ENCODE data around the gene KDM2B.

DNA sequence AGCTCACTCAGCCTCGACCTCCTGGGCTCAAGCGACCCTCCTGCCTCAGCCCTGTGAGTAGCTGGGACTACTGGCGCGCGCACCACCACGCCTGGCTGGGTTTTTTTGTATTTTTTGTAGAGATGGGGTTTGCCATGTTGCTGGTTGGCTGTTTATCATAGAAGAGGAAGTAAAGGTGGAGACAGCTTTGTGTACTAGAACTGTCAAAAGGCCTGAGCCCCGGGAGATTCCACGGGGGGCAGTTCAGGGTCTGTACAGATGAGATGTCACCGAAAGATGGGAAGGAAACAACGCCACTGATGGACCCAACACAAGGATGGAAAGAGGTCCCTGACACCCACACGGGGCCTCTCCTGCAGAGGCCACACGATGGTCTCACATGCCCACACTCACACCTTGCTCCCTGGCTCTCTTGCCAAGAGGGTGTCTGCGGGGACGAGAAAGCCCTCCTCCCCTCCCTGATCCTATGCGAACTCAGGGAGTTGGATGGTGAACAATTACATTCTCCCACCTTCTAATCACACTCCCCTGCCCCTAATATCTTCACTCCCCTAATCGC is 66.6 kb downstream of the KDM2B start:
- no peak for TF ChIP-seq EZH2 (IDR thresholded peaks at IDR 0.05; ENCODE audit: borderline replicate concordance, low read depth, low read length, severe bottlenecking)
- TF ChIP-seq, protein P1, sequence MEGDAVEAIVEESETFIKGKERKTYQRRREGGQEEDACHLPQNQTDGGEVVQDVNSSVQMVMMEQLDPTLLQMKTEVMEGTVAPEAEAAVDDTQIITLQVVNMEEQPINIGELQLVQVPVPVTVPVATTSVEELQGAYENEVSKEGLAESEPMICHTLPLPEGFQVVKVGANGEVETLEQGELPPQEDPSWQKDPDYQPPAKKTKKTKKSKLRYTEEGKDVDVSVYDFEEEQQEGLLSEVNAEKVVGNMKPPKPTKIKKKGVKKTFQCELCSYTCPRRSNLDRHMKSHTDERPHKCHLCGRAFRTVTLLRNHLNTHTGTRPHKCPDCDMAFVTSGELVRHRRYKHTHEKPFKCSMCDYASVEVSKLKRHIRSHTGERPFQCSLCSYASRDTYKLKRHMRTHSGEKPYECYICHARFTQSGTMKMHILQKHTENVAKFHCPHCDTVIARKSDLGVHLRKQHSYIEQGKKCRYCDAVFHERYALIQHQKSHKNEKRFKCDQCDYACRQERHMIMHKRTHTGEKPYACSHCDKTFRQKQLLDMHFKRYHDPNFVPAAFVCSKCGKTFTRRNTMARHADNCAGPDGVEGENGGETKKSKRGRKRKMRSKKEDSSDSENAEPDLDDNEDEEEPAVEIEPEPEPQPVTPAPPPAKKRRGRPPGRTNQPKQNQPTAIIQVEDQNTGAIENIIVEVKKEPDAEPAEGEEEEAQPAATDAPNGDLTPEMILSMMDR (IDR thresholded peaks at IDR 0.05; ENCODE audit: borderline replicate concordance, extremely low read depth, low read length, poor library complexity, severe bottlenecking): no peak
